ENCODE measurements around the gene SMAD6. TPM values are rescaled to one million over a fixed set of nuclear protein-coding genes. Genes with fewer than 3 reads are reported as not detected.

SMAD6 gene
- total and polyA plus RNA-seq, 2 donors (not counting 1 experiment from before 2014, with no cell fraction given): 0.03 to 0.37 TPM

- Histone ChIP-seq H3K36me3 (replicated peaks in 1 of 2; ENCODE audit: control extremely low read depth in 1 of 2, control insufficient read depth in 1 of 2, extremely low read depth in 1 of 2, insufficient read depth in 2 of 2, low read length in 1 of 2) (no peaks in the 10 kb centered on the region), H2AFZ (ENCODE audit: insufficient read depth, low read depth, low read length, poor library complexity, severe bottlenecking) (no peak overlapping the region), H3K4me1 (ENCODE audit: control insufficient read depth in 2 of 2, insufficient read depth in 2 of 2, low read length in 2 of 2) (peaks cover 3 to 4% of the 10 kb centered on the region in 2 donors), H3K79me2 (ENCODE audit: control insufficient read depth, insufficient read depth, low read length) (no peaks in the 10 kb centered on the region), H3K4me3 (ENCODE audit: control extremely low read depth in 1 of 5, extremely low read depth in 1 of 5, insufficient read depth in 1 of 5, low read depth in 2 of 5, low read length in 4 of 5) (no peak overlapping the region), H3K9ac (ENCODE audit: low read length) (no peak overlapping the region), H3K27me3 (replicated peaks in 1 of 4; ENCODE audit: control extremely low read depth in 1 of 4, control insufficient read depth in 3 of 4, insufficient read depth in 4 of 4, low read length in 3 of 4) (peaks cover 0 to 29% (median 13%) of the 10 kb centered on the region in 4 experiments), H3K9me3 (ENCODE audit: control extremely low read depth in 1 of 3, control insufficient read depth in 2 of 3, insufficient read depth in 1 of 3, low read length in 2 of 3) (no peaks in the 10 kb centered on the region), H3K27ac (ENCODE audit: low read length in 2 of 2) (no peak overlapping the region), H3K4me2 (replicated peaks; ENCODE audit: low read depth, low read length, poor library complexity, severe bottlenecking) (no peak overlapping the region), H4K20me1 (ENCODE audit: control insufficient read depth, insufficient read depth, low read length, poor library complexity, severe bottlenecking) (no peaks in the 10 kb centered on the region)
- no peak for DNase-seq
- Mint-ChIP-seq H3K9me3 (ENCODE audit: insufficient read depth) (no peaks in the 10 kb centered on the region), H3K27ac (no peak overlapping the region), H3K27me3 (peaks cover 34% of the 10 kb centered on the region), H3K4me1 (peaks cover 9% of the 10 kb centered on the region), H3K4me3 (no peak overlapping the region)
- TF ChIP-seq CTCF (IDR thresholded peaks at IDR 0.05): no peak
- WGBS (ENCODE audit: insufficient coverage): 81% methylated on average over 7 of the region's 10 CpGs
- CTCF ChIA-PET: no interaction called here
- no peak for ATAC-seq (ENCODE audit: low read depth)
- intact Hi-C loops (cut with micrococcal nuclease): no loop called here
- POLR2A ChIA-PET: no interaction called here
Measured at GRCh38 chr15:66719471-66719870, 17.4 kb downstream of the SMAD6 start.

GRCh38 chr15:66720206-66721010 lies 18.4 kb downstream of the SMAD6 start:
- 82% methylated on average over 9 of the region's 9 CpGs for WGBS (ENCODE audit: insufficient coverage)
- H3K9ac ChIP-seq (ENCODE audit: low read length): no peak overlapping the region
- H4K20me1 ChIP-seq (ENCODE audit: control insufficient read depth, insufficient read depth, low read length, poor library complexity, severe bottlenecking): no peaks in the 10 kb centered on the region
- H3K79me2 ChIP-seq (ENCODE audit: control insufficient read depth, insufficient read depth, low read length): no peaks in the 10 kb centered on the region
- ChIA-PET CTCF (no interaction called here), POLR2A (no interaction called here)
- no peak overlapping the region for H3K4me3 Mint-ChIP-seq
- ATAC-seq (ENCODE audit: low read depth) (no peak), DNase-seq (no peak)
- intact Hi-C loops (cut with micrococcal nuclease): no loop called here
- H3K4me3 ChIP-seq (ENCODE audit: control extremely low read depth in 1 of 5, extremely low read depth in 1 of 5, insufficient read depth in 1 of 5, low read depth in 2 of 5, low read length in 4 of 5): no peak overlapping the region
- peaks cover 34% of the 10 kb centered on the region for H3K27me3 Mint-ChIP-seq
- peaks cover 5% of the 10 kb centered on the region for H3K4me1 Mint-ChIP-seq
- H3K27ac Mint-ChIP-seq: no peak overlapping the region
- peaks cover 0 to 29% (median 13%) of the 10 kb centered on the region in 4 experiments for H3K27me3 ChIP-seq (replicated peaks in 1 of 4; ENCODE audit: control extremely low read depth in 1 of 4, control insufficient read depth in 3 of 4, insufficient read depth in 4 of 4, low read length in 3 of 4)
- H3K9me3 Mint-ChIP-seq (ENCODE audit: insufficient read depth): no peaks in the 10 kb centered on the region
- H3K9me3 ChIP-seq (ENCODE audit: control extremely low read depth in 1 of 3, control insufficient read depth in 2 of 3, insufficient read depth in 1 of 3, low read length in 2 of 3): no peaks in the 10 kb centered on the region
- H3K36me3 ChIP-seq (replicated peaks in 1 of 2; ENCODE audit: control extremely low read depth in 1 of 2, control insufficient read depth in 1 of 2, extremely low read depth in 1 of 2, insufficient read depth in 2 of 2, low read length in 1 of 2): no peaks in the 10 kb centered on the region
- H3K27ac ChIP-seq (ENCODE audit: low read length in 2 of 2): no peak overlapping the region
- no peaks in the 10 kb centered on the region for H3K4me1 ChIP-seq (ENCODE audit: control insufficient read depth in 2 of 2, insufficient read depth in 2 of 2, low read length in 2 of 2)
- no peak overlapping the region for H3K4me2 ChIP-seq (replicated peaks; ENCODE audit: low read depth, low read length, poor library complexity, severe bottlenecking)
- no peak overlapping the region for H2AFZ ChIP-seq (ENCODE audit: insufficient read depth, low read depth, low read length, poor library complexity, severe bottlenecking)
- TF ChIP-seq CTCF (IDR thresholded peaks at IDR 0.05): no peak
- no peak for TF ChIP-seq EZH2 (IDR thresholded peaks at IDR 0.05; ENCODE audit: borderline replicate concordance, insufficient read depth, low read depth, low read length, poor library complexity, severe bottlenecking)
